H1 (cell line): ENCODE results near the gene SUCNR1. TPM values are rescaled to one million over a fixed set of nuclear protein-coding genes. Genes with fewer than 3 reads are reported as not detected.

Source experiments
- CTCF ChIA-PET: fragments of 300-600 bp; sonication (Branson Sonifier 250); formaldehyde crosslinking; loops from one replicate; lab custom pipeline; 2021; ENCODE audit not compliant: partially characterized antibody; lab: Charles Lee
- POLR2A ChIA-PET: fragments of 300-600 bp; sonication (Branson Sonifier 250); formaldehyde crosslinking; loops from one replicate; lab custom pipeline; 2021; ENCODE audit warnings: inconsistent platforms; ENCODE audit not compliant: partially characterized antibody; lab: Charles Lee
- DNase-seq, 2 experiments: peaks; one replicate each; pipeline versions ENCODE4 v3.0.0 to v3.0.0-alpha.2; 2010 to 2022; ENCODE audit warnings: low spot score in 2 of 2, low read depth in 1 of 2, mixed read lengths in 1 of 2
- FAIRE-seq: peaks from 2 replicates; lab custom pipeline; 2011; peaks lifted over from hg19 to GRCh38; lab: Jason Lieb, UNC
- H2AFZ ChIP-seq: 2 replicates; pipeline ENCODE4 v1.8.1; 2012; ENCODE audit warnings: low read length, inconsistent platforms
- H2AK5ac ChIP-seq: 2 replicates; pipeline ENCODE4 v1.6.1; 2013; ENCODE audit warnings: low read depth, low read length
- H2BK120ac ChIP-seq: replicated peaks from 2 replicates; pipeline ENCODE3; 2013; ENCODE audit warnings: low read depth, low read length, inconsistent platforms
- H2BK12ac ChIP-seq: 2 replicates; pipeline ENCODE4 v1.6.1; 2013; ENCODE audit warnings: low read depth, low read length
- H2BK15ac ChIP-seq: 2 replicates; pipeline ENCODE4 v1.6.1; 2013; ENCODE audit warnings: low read length
- H2BK20ac ChIP-seq: 2 replicates; pipeline ENCODE4 v1.6.1; 2013; ENCODE audit warnings: low read length
- H2BK5ac ChIP-seq: 2 replicates; pipeline ENCODE4 v1.6.1; 2013; ENCODE audit warnings: low read depth, low read length
- H3K14ac ChIP-seq: 2 replicates; pipeline ENCODE4 v1.6.1; 2013; ENCODE audit warnings: inconsistent platforms; ENCODE audit not compliant: insufficient read length
- H3K18ac ChIP-seq: 2 replicates; pipeline ENCODE4 v1.6.1; 2013; ENCODE audit warnings: low read length; ENCODE audit errors: extremely low read depth
- H3K23ac ChIP-seq: 2 replicates; pipeline ENCODE4 v1.6.1; 2013; ENCODE audit warnings: inconsistent platforms; ENCODE audit not compliant: insufficient read length
- H3K23me2 ChIP-seq: 2 replicates; pipeline ENCODE4 v1.6.1; 2013; ENCODE audit warnings: low read depth, low read length
- H3K27ac ChIP-seq: 2 replicates; pipeline ENCODE4 v1.6.1; 2011; ENCODE audit warnings: low read depth, low read length, inconsistent platforms
- H3K27me3 ChIP-seq, 4 experiments: replicated peaks in 1 of 4; 1 replicate in 1 of 4; 2 replicates in 3 of 4; pipeline versions ENCODE4 v1.6.1 to v1.8.1; 2011 to 2013; ENCODE audit warnings: low read length in 3 of 4, mild to moderate bottlenecking in 3 of 4, inconsistent platforms in 2 of 4, mixed read lengths in 2 of 4, moderate library complexity in 1 of 4; ENCODE audit not compliant: control insufficient read depth in 3 of 4, insufficient read depth in 3 of 4; ENCODE audit errors: extremely low read depth in 1 of 4
- H3K36me3 ChIP-seq, 4 experiments: 2 replicates each; pipeline versions ENCODE4 v1.6.1 to v1.8.1; 2011 to 2013; ENCODE audit warnings: mild to moderate bottlenecking in 4 of 4, low read length in 3 of 4, moderate library complexity in 2 of 4, control low read depth in 1 of 4, inconsistent platforms in 1 of 4; ENCODE audit not compliant: insufficient read depth in 4 of 4, control insufficient read depth in 2 of 4
- H3K4ac ChIP-seq: replicated peaks from 2 replicates; pipeline ENCODE3; 2013; ENCODE audit warnings: low read length, low read depth, mixed read lengths, inconsistent platforms; ENCODE audit not compliant: insufficient read length
- H3K4me1 ChIP-seq, 4 experiments: replicated peaks in 1 of 4; 1 replicate in 1 of 4; 2 replicates in 3 of 4; pipeline versions ENCODE4 v1.6.1 to v1.8.1; 2011 to 2013; ENCODE audit warnings: low read length in 3 of 4, inconsistent platforms in 2 of 4, mixed read lengths in 1 of 4; ENCODE audit not compliant: insufficient read depth in 4 of 4, control insufficient read depth in 3 of 4
- H3K4me2 ChIP-seq, 2 experiments: 2 replicates each; pipeline versions ENCODE4 v1.6.1 to v1.8.1; 2011 to 2013; ENCODE audit warnings: low read depth in 2 of 2, low read length in 2 of 2, control low read depth in 1 of 2, inconsistent platforms in 1 of 2, mild to moderate bottlenecking in 1 of 2; ENCODE audit not compliant: insufficient read depth in 1 of 2
- H3K4me3 ChIP-seq, 4 experiments: fragments of 200-600, 300-600 bp in 1 of 4; sonication (generic), shearing (Covaris generic), sonication (Bioruptor Twin) in 1 of 4; 2 replicates each; pipeline versions ENCODE4 v1.5.1 to v1.8.1; 2011 to 2016; ENCODE audit warnings: low read length in 4 of 4, low read depth in 3 of 4, control low read depth in 2 of 4, inconsistent platforms in 2 of 4, mild to moderate bottlenecking in 2 of 4, mixed read lengths in 1 of 4, moderate library complexity in 1 of 4; ENCODE audit not compliant: insufficient read depth in 2 of 4; ENCODE audit errors: extremely low read depth in 1 of 4
- H3K56ac ChIP-seq: replicated peaks from 2 replicates; pipeline ENCODE3; 2013; ENCODE audit warnings: low read depth, mild to moderate bottlenecking, mixed read lengths, low read length, inconsistent platforms; ENCODE audit not compliant: insufficient read length
- H3K79me1 ChIP-seq: 2 replicates; pipeline ENCODE4 v1.6.1; 2013; ENCODE audit warnings: low read depth, low read length, control low read depth
- H3K79me2 ChIP-seq, 2 experiments: 2 replicates each; pipeline versions ENCODE4 v1.6.1 to v1.8.1; 2012 to 2013; ENCODE audit warnings: low read length in 2 of 2, mild to moderate bottlenecking in 2 of 2, inconsistent platforms in 1 of 2; ENCODE audit not compliant: insufficient read depth in 2 of 2, control insufficient read depth in 1 of 2
- H3K9ac ChIP-seq, 4 experiments: replicated peaks in 1 of 4; 1 replicate in 1 of 4; 2 replicates in 3 of 4; pipeline versions ENCODE4 v1.6.1 to v1.8.1; 2011 to 2013; ENCODE audit warnings: low read depth in 3 of 4, low read length in 3 of 4, control low read depth in 2 of 4, mild to moderate bottlenecking in 2 of 4, moderate library complexity in 2 of 4, inconsistent platforms in 1 of 4; ENCODE audit errors: extremely low read depth in 1 of 4
- H3K9me3 ChIP-seq, 2 experiments: 2 replicates each; pipeline versions ENCODE4 v1.6.1 to v1.8.1; 2012 to 2013; ENCODE audit warnings: mild to moderate bottlenecking in 2 of 2, moderate library complexity in 2 of 2, control low read depth in 1 of 2, inconsistent platforms in 1 of 2, low read depth in 1 of 2, low read length in 1 of 2, mixed read lengths in 1 of 2; ENCODE audit not compliant: insufficient read depth in 2 of 2
- H4K20me1 ChIP-seq, 2 experiments: replicated peaks in 1 of 2; 2 replicates each; pipeline versions ENCODE3 to v1.8.1; 2011 to 2013; ENCODE audit warnings: inconsistent platforms in 2 of 2, low read length in 2 of 2, mild to moderate bottlenecking in 1 of 2; ENCODE audit not compliant: insufficient read depth in 2 of 2, control insufficient read depth in 1 of 2
- H4K5ac ChIP-seq: 2 replicates; pipeline ENCODE4 v1.6.1; 2013; ENCODE audit warnings: low read length, low read depth, mixed read lengths, inconsistent platforms; ENCODE audit not compliant: insufficient read length
- H4K8ac ChIP-seq: 2 replicates; pipeline ENCODE4 v1.8.0; 2013; ENCODE audit warnings: mild to moderate bottlenecking, moderate library complexity, low read length, inconsistent platforms; ENCODE audit not compliant: insufficient read depth; ENCODE audit errors: extremely low read depth
- H4K91ac ChIP-seq: replicated peaks from 2 replicates; pipeline ENCODE3; 2013; ENCODE audit warnings: low read length, mixed read lengths, inconsistent platforms; ENCODE audit not compliant: insufficient read length
- KDM5A ChIP-seq: fragments of 200-600 bp; IDR thresholded peaks from 2 replicates; pipeline ENCODE4 v1.7.1; 2012; ENCODE audit warnings: mild to moderate bottlenecking, low read length, inconsistent platforms, mixed read lengths
- RFX5 ChIP-seq: IDR thresholded peaks from 2 replicates; pipeline ENCODE4 v1.6.1; 2011; ENCODE audit warnings: low read depth, low read length, improper control_type of control experiment, borderline replicate concordance
- WGBS, 2 experiments: shearing (Covaris generic) in 1 of 2; methylation state at CpG; one replicate each; pipeline versions ENCODE4 v1.1.6 to v1.1.7; 2013 to 2015; ENCODE audit warnings: low lambda C conversion rate in 2 of 2, mixed read lengths in 2 of 2, inconsistent platforms in 1 of 2, low coverage in 1 of 2, missing lambda C conversion rate in 1 of 2; ENCODE audit not compliant: insufficient replicate concordance in 2 of 2, insufficient coverage in 1 of 2, insufficient read length in 1 of 2; ENCODE audit errors: extremely low coverage in 1 of 2, missing lambda C conversion rate in 1 of 2; 5-methylcytosine and 5-hydroxymethylcytosine counted together
- polyA plus RNA-seq, 7 experiments: library from polyadenylated mRNA; depleted of rRNA in 3 of 7; stranded (reverse) in 5 of 7; unstranded in 2 of 7; fragments of >200 nt in 5 of 7; fragments of 200-250 nt in 2 of 7; gene quantifications; 1 replicate in 5 of 7; 2 replicates in 1 of 7; 4 replicates in 1 of 7; pipeline versions ENCODE4 v1.2.1 to v1.2.3, GENCODE V29; 2011 to 2013; ENCODE audit warnings: missing spikeins in 2 of 7, mixed read lengths in 2 of 7
- total RNA-seq: library from RNA; stranded (reverse); fragmentation: NEBNext Ultra II Directional; extraction: Animal tissue kit (Norgen Biotek cat#: 25700); gene quantifications from 2 replicates; pipeline ENCODE4 v1.2.1, GENCODE V29; 2021

Gene SUCNR1
- total and polyA plus RNA-seq, 2 of the 8 experiments (the other 6 are each of a cell fraction or from before 2014, with no cell fraction given), result not detected

DNA sequence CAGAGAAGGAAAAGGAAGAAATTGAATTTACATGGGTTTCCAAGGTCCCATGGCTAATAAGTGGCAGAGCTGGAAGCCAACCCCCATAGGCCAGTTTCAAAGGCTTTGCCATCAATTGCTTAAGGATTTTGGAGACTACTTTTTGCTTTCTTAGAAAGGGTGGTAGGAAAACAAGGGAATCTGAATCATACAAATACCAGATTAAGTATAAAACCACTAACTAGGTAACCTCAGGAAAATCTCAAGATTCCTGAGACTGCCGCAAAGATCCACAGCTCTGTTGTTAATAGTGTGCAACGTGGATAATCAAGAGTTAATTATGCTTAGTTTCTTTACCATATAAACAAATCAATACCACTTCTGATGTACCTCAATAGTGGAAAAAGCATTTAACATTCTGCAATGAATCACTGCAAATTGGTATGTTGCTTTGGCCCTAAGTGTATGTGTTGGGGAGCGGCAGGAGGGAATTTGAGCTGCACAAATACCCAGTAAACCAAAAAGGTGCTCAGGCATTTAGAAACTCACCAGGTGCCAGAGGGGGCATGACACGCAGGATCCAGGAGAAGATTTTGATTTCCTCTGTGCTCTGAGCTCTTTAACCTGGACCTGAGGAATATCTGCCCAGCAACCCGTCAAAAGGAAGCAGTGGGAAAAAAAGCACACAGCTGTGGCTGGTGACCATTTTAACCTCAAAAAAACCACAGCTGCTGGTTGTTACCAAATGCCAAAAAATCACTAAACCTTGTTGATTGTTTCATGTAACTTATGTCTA is 37.5 kb upstream of the SUCNR1 start:
- TF ChIP-seq KDM5A (no peak), RFX5 (peak; percentile 54; the same call in 1 of the 2 replicates)
- TF ChIP-seq, all 59 proteins: peak for 1
- 74% methylated on average over 5 of the region's 5 CpGs; no CpG with 5 or more reads in 1 of the 2 experiments for WGBS, 2 experiments
- H4K91ac ChIP-seq, result no peak overlapping the region
- H4K5ac ChIP-seq, result no peak overlapping the region
- no peak overlapping the region; a peak in 1 of 7 replicates for H3K9ac ChIP-seq
- H4K8ac ChIP-seq, result no peak overlapping the region
- H3K9me3 ChIP-seq, result no peaks in the 10 kb centered on the region
- no peak for DNase-seq
- H3K36me3 ChIP-seq, result no peaks in the 10 kb centered on the region
- no peak for FAIRE-seq
- H3K18ac ChIP-seq, result no peak overlapping the region
- H3K27me3 ChIP-seq, result no peaks in the 10 kb centered on the region
- H3K4ac ChIP-seq, result no peak overlapping the region
- ChIA-PET CTCF (interaction anchor here (0.7 to 5.4 kb wide), 19 partner anchors 11 to 830 kb away, joined by 3 to 82 read pairs (median 3); partner anchors contain the start of gene IGSF10), POLR2A (no interaction called here)
- no peak overlapping the region for H2AK5ac ChIP-seq
- no peak overlapping the region for H2BK15ac ChIP-seq
- no peak overlapping the region for H2BK20ac ChIP-seq
- H3K4me1 ChIP-seq, result 0 out of 7 replicates have a peak, but pooled peaks cover 0 to 3% (median 0%) of the 10 kb centered on the region in 4 experiments
- H2BK5ac ChIP-seq, result no peak overlapping the region
- no peak overlapping the region for H2AFZ ChIP-seq
- H3K14ac ChIP-seq, result no peak overlapping the region
- H3K4me2 ChIP-seq, result no peak overlapping the region
- H2BK12ac ChIP-seq, result no peak overlapping the region
- H3K79me2 ChIP-seq, result no peaks in the 10 kb centered on the region
- H3K4me3 ChIP-seq, result no peak overlapping the region
- H3K27ac ChIP-seq, result no peak overlapping the region
- no peak overlapping the region for H2BK120ac ChIP-seq
- H3K23me2 ChIP-seq, result no peaks in the 10 kb centered on the region
- no peaks in the 10 kb centered on the region for H4K20me1 ChIP-seq
- no peak overlapping the region for H3K56ac ChIP-seq
- H3K79me1 ChIP-seq, result no peaks in the 10 kb centered on the region
- no peak overlapping the region for H3K23ac ChIP-seq
